HepG2 (cell line): Measurements from ENCODE around the gene ZKSCAN4. TPM values are rescaled to one million over a fixed set of nuclear protein-coding genes. Genes with fewer than 3 reads are reported as not detected.

Experiments
- ATAC-seq: fragments of 200-7000 bp; cut with Tn5 transposase; 3 replicates; pipeline ENCODE4 v1.9.1; 2020; ENCODE audit warnings: mild to moderate bottlenecking, moderate library complexity
- BruUV-seq: library from RNA; stranded (reverse); fragments of 400-500 nt; replicated peaks from 2 replicates; lab custom pipeline; 2021; lab: Mats Ljungman, UMichigan
- CTCF ChIA-PET: fragments of 300-600 bp; formaldehyde crosslinking; extraction: SDS; loops from one replicate; lab custom pipeline; 2021; ENCODE audit warnings: low total read pairs, inconsistent platforms, low intra/inter-chr PET ratio; lab: Yijun Ruan, JAX
- POLR2A ChIA-PET: fragments of 350-600 bp; sonication (Branson Sonifier 250); formaldehyde crosslinking; loops from one replicate; lab custom pipeline; 2020; ENCODE audit warnings: antibody characterized with exemption, inconsistent platforms; lab: Yijun Ruan, JAX
- DNase-seq: peaks from one replicate; pipeline ENCODE4 v3.0.0-alpha.2; 2015; ENCODE audit warnings: low spot score
- FAIRE-seq: peaks from 3 replicates; lab custom pipeline; 2011; peaks lifted over from hg19 to GRCh38; lab: Jason Lieb, UNC
- H2AFZ ChIP-seq: one replicate; pipeline ENCODE4 v1.6.1; 2011; ENCODE audit warnings: low read length, inconsistent platforms
- H3K27ac ChIP-seq: fragments of 300-600 bp; 3 replicates; pipeline ENCODE4 v1.8.0; 2011; ENCODE audit warnings: mixed run types, mild to moderate bottlenecking, mixed read lengths, low read length, inconsistent platforms; ENCODE audit not compliant: insufficient read depth; ENCODE audit errors: extremely low read length
- H3K27me3 ChIP-seq, 2 experiments: fragments of 200-600 bp in 1 of 2; 2 replicates in 1 of 2; 3 replicates in 1 of 2; pipeline versions ENCODE4 v1.6.0 to v1.8.0; 2011; ENCODE audit warnings: low read length in 2 of 2, mild to moderate bottlenecking in 2 of 2, moderate library complexity in 2 of 2, inconsistent platforms in 1 of 2; ENCODE audit not compliant: insufficient read depth in 2 of 2, control insufficient read depth in 1 of 2
- H3K36me3 ChIP-seq, 2 experiments: fragments of 200-600 bp in 1 of 2; replicated peaks in 1 of 2; 2 replicates in 1 of 2; 3 replicates in 1 of 2; pipeline versions ENCODE4 v1.5.1 to v1.8.0; 2011; ENCODE audit warnings: low read length in 2 of 2, inconsistent platforms in 1 of 2; ENCODE audit not compliant: insufficient read depth in 2 of 2, control insufficient read depth in 1 of 2
- H3K4me1 ChIP-seq: 2 replicates; pipeline ENCODE4 v1.5.1; 2012; ENCODE audit warnings: low read length, inconsistent platforms; ENCODE audit not compliant: insufficient read depth
- H3K4me2 ChIP-seq: 2 replicates; pipeline ENCODE4 v1.6.0; 2011; ENCODE audit warnings: low read depth, low read length, inconsistent platforms
- H3K4me3 ChIP-seq, 3 experiments: fragments of 200-600 bp in 1 of 3; sonication (generic), shearing (Covaris generic) in 1 of 3; replicated peaks in 1 of 3; 2 replicates each; pipeline ENCODE4 v1.5.1; 2011 to 2016; ENCODE audit warnings: low read length in 3 of 3, inconsistent platforms in 2 of 3, low read depth in 2 of 3, mild to moderate bottlenecking in 2 of 3, control low read depth in 1 of 3, mixed read lengths in 1 of 3; ENCODE audit not compliant: insufficient read depth in 1 of 3
- H3K79me2 ChIP-seq: one replicate; pipeline ENCODE4 v1.6.1; 2011; ENCODE audit warnings: low read length, inconsistent platforms; ENCODE audit not compliant: insufficient read depth
- H3K9ac ChIP-seq: 2 replicates; pipeline ENCODE4 v1.6.0; 2011; ENCODE audit warnings: mild to moderate bottlenecking, low read depth, low read length, inconsistent platforms; ENCODE audit not compliant: insufficient read depth
- H3K9me3 ChIP-seq: 2 replicates; pipeline ENCODE4 v1.5.1; 2012; ENCODE audit warnings: mild to moderate bottlenecking, low read length
- H4K20me1 ChIP-seq: 2 replicates; pipeline ENCODE4 v1.6.0; 2011; ENCODE audit warnings: inconsistent platforms, mild to moderate bottlenecking, low read length, moderate library complexity; ENCODE audit not compliant: insufficient read depth
- HOXA5 ChIP-seq: sonication (generic); formaldehyde crosslinking; IDR thresholded peaks from 2 replicates; pipeline ENCODE4 v1.4.0; 2020; ENCODE audit warnings: missing genetic modification reagents
- SP2 ChIP-seq: sonication (generic); formaldehyde crosslinking; IDR thresholded peaks from 2 replicates; pipeline ENCODE4 v1.5.1; 2020; ENCODE audit warnings: mild to moderate bottlenecking, missing genetic modification reagents
- ZC3H13 ChIP-seq: sonication (generic); formaldehyde crosslinking; IDR thresholded peaks from 2 replicates; pipeline ENCODE4 v1.8.1; 2023; ENCODE audit warnings: mild to moderate bottlenecking, missing genetic modification reagents, moderate library complexity
- ZNF468 ChIP-seq: sonication (generic); formaldehyde crosslinking; IDR thresholded peaks from 2 replicates; pipeline ENCODE4 v1.8.0; 2022; ENCODE audit warnings: mild to moderate bottlenecking, moderate library complexity, missing genetic modification reagents
- ZNF674 ChIP-seq: sonication (generic); formaldehyde crosslinking; IDR thresholded peaks from 2 replicates; pipeline ENCODE4 v1.5.0; 2020; ENCODE audit warnings: low read depth, mild to moderate bottlenecking, missing genetic modification reagents
- ZNF781 ChIP-seq: sonication (generic); formaldehyde crosslinking; IDR thresholded peaks from 2 replicates; pipeline ENCODE4 v1.5.1; 2020; ENCODE audit warnings: borderline replicate concordance, mild to moderate bottlenecking, missing genetic modification reagents; ENCODE audit errors: not compliant biosample characterization
- WGBS: methylation state at CpG from one replicate; pipeline ENCODE4 v1.1.6; 2017; ENCODE audit warnings: low lambda C conversion rate; 5-methylcytosine and 5-hydroxymethylcytosine counted together
- in situ Hi-C: cut with HindIII; loops from 2 replicates; pipeline ENCODE4 v1.10.0; 2017; ENCODE audit warnings: low pct_unique_long_range_greater_than_20kb; ENCODE audit not compliant: extremely low pct_ligation_motif_present
- intact Hi-C: fragments of 100-400 bp; cut with micrococcal nuclease; formaldehyde crosslinking; loops from one replicate; pipeline ENCODE4 v1.10.0; 2022; ENCODE audit not compliant: unreplicated experiment
- polyA plus RNA-seq, 8 experiments: library from polyadenylated mRNA; depleted of rRNA in 3 of 8; stranded (reverse) in 7 of 8; unstranded in 1 of 8; fragments of >200 nt; fragmentation: Illumina TruSeq in 4 of 8; extraction: Trizol in 4 of 8; gene quantifications; 2 replicates each; pipeline versions ENCODE4 v1.2.1 to v1.2.3, GENCODE V29; 2011 to 2016; ENCODE audit warnings: low read depth in 4 of 8, missing spikeins in 1 of 8, mixed read lengths in 1 of 8; ENCODE audit not compliant: insufficient read depth in 1 of 8
- total RNA-seq, 5 experiments: library from RNA; depleted of rRNA; stranded (reverse); fragments of >200 nt; fragmentation: Illumina TruSeq; extraction: Trizol; gene quantifications; 2 replicates each; pipeline ENCODE4 v1.2.3, GENCODE V29; 2016; ENCODE audit warnings: low read depth in 1 of 5
- TF ChIP-seq, protein P1 (sequence below): IDR thresholded peaks from 2 replicates; pipeline ENCODE4 v1.6.1; 2012; ENCODE audit warnings: low read length, improper control_type of control experiment
- TF ChIP-seq, protein P2 (sequence below), 2 experiments: fragments of 450-650 bp in 1 of 2; sonication (generic) in 1 of 2; formaldehyde crosslinking; IDR thresholded peaks; 2 replicates each; pipeline versions ENCODE4 v1.5.0 to v1.8.0; 2020 to 2022; ENCODE audit warnings: mild to moderate bottlenecking in 1 of 2, missing genetic modification reagents in 1 of 2
- TF ChIP-seq, protein P3 (sequence below): sonication (generic); formaldehyde crosslinking; IDR thresholded peaks from 2 replicates; pipeline ENCODE4 v1.4.0; 2020; ENCODE audit warnings: mild to moderate bottlenecking, missing genetic modification reagents
- TF ChIP-seq, protein P4 (sequence below): sonication (generic); formaldehyde crosslinking; IDR thresholded peaks from 2 replicates; pipeline ENCODE4 v1.4.0; 2020; ENCODE audit warnings: missing genetic modification reagents, mild to moderate bottlenecking, borderline replicate concordance
- TF ChIP-seq, protein P5 (sequence below): sonication (generic); formaldehyde crosslinking; IDR thresholded peaks from 2 replicates; pipeline ENCODE4 v1.4.0; 2020; ENCODE audit warnings: missing genetic modification reagents, mild to moderate bottlenecking, borderline replicate concordance

Gene ZKSCAN4
- total and polyA plus RNA-seq, 2 of the 13 experiments (the other 11 are each of a cell fraction or from before 2014, with no cell fraction given): 2.9 to 7.8 TPM

DNA sequence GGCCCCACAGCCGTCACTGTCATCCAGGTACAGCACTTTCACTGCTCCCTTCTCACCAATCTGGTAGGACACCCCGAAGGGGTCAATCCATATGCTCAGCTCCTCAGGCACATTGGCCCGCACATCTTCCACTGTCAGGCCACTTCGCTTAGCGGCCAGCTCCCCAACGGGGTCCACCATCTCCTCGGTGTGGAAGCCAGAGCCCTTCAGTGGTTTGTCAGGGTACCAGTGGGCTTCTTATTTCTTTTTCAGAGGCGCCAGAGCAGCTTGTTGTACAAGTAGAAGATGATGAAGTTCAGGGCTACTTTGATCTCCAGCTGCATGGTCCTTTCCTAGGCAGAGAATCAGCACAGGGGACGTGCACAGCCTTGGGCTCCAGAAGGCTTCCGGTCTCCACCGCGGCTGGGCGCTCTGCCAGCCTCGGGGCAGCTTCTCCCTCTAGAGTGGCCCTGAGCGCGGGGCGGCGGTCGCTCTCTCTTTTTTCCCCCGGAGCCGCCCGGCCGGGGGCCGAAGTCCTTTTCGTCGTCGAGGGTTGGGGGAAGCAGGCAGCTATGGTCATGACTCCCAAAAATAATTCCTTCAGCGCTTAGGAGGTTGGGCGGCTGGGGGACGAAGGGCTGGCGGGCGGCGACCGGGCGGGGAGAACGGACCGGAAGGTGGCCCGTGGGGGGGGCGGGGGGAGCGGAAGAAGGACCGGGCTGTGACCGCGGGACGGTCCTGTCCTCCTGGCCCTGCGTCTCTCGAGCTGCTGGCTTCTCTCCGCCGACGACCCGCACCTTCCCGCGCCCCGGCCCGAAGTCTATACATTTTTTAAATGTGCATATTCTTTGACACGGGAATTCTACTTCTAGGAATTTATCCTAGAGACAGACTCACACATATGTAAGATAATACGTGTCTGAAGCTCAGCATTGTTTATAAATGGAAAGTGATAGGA, 33.5 kb downstream of the ZKSCAN4 start (continued):
- TF ChIP-seq, protein P1, sequence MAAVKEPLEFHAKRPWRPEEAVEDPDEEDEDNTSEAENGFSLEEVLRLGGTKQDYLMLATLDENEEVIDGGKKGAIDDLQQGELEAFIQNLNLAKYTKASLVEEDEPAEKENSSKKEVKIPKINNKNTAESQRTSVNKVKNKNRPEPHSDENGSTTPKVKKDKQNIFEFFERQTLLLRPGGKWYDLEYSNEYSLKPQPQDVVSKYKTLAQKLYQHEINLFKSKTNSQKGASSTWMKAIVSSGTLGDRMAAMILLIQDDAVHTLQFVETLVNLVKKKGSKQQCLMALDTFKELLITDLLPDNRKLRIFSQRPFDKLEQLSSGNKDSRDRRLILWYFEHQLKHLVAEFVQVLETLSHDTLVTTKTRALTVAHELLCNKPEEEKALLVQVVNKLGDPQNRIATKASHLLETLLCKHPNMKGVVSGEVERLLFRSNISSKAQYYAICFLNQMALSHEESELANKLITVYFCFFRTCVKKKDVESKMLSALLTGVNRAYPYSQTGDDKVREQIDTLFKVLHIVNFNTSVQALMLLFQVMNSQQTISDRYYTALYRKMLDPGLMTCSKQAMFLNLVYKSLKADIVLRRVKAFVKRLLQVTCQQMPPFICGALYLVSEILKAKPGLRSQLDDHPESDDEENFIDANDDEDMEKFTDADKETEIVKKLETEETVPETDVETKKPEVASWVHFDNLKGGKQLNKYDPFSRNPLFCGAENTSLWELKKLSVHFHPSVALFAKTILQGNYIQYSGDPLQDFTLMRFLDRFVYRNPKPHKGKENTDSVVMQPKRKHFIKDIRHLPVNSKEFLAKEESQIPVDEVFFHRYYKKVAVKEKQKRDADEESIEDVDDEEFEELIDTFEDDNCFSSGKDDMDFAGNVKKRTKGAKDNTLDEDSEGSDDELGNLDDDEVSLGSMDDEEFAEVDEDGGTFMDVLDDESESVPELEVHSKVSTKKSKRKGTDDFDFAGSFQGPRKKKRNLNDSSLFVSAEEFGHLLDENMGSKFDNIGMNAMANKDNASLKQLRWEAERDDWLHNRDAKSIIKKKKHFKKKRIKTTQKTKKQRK: no peak
- TF ChIP-seq HOXA5 (CRISPR knock-in tag) (peak; percentile 55; the same call in 1 of the 2 replicates), ZNF781 (CRISPR knock-in tag) (peak; percentile 22)
- TF ChIP-seq, protein P2, sequence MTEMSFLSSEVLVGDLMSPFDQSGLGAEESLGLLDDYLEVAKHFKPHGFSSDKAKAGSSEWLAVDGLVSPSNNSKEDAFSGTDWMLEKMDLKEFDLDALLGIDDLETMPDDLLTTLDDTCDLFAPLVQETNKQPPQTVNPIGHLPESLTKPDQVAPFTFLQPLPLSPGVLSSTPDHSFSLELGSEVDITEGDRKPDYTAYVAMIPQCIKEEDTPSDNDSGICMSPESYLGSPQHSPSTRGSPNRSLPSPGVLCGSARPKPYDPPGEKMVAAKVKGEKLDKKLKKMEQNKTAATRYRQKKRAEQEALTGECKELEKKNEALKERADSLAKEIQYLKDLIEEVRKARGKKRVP (CRISPR knock-in tag; IDR thresholded peaks at IDR 0.05): no peak

DNA sequence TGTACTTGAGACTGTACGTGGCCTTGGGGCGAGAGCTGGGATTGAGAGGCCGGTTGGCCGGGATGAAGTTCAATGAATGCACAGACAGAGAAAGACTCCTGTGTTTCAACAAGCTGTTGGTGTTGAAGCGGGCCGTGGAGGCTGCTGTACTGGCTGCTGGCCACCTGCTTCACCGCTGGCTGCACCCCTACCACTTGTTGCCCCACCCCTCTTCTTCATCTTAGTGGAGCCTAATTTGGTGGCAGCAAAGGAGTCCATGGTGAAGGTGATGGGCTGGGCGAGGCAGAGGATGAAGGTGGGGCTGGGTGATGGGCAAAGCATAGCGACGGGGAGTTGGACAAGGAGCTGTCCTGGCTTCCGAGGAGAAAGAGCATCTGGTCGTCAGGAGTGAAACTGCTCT, 34.2 kb downstream of the ZKSCAN4 start:
- Histone ChIP-seq H3K9ac (peak overlapping the region; percentile 68; the same call in 1 of the 2 replicates), H3K79me2 (no peaks in the 10 kb centered on the region), H3K27ac (no peak overlapping the region), H2AFZ (no peak overlapping the region), H3K4me1 (peaks cover 61% of the 10 kb centered on the region), H3K4me2 (peak overlapping the region; percentile 84), H3K27me3 (no peaks in the 10 kb centered on the region; a peak in 1 of 5 replicates), H3K9me3 (no peaks in the 10 kb centered on the region), H4K20me1 (no peaks in the 10 kb centered on the region), H3K36me3 (no peaks in the 10 kb centered on the region), H3K4me3 (peak overlapping the region in 2 of 3 experiments; percentile 53 to 77; a peak in 1 of 6 replicates)
- CTCF ChIA-PET: no interaction called here
- 94% methylated on average over 12 of the region's 12 CpGs for WGBS
- in situ Hi-C loops (no loop called here), intact Hi-C loops (no loop called here)
- no TSS peak for BruUV-seq
- FAIRE-seq (no peak), ATAC-seq (no peak), DNase-seq (no peak)
- POLR2A ChIA-PET: interaction anchor here (0.8 to 2.6 kb wide), 16 partner anchors 9 to 1180 kb away, joined by 3 to 37 read pairs (median 8); partner anchors contain the start of genes PGBD1, ZKSCAN3, ZKSCAN4 and ZKSCAN8
- TF ChIP-seq, protein P3, sequence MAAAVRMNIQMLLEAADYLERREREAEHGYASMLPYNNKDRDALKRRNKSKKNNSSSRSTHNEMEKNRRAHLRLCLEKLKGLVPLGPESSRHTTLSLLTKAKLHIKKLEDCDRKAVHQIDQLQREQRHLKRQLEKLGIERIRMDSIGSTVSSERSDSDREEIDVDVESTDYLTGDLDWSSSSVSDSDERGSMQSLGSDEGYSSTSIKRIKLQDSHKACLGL (CRISPR knock-in tag): no peak
- peak; percentile 72; the same call in 1 of the 2 replicates for TF ChIP-seq ZC3H13
- TF ChIP-seq ZNF468 (CRISPR knock-in tag): no peak
- TF ChIP-seq, protein P4, sequence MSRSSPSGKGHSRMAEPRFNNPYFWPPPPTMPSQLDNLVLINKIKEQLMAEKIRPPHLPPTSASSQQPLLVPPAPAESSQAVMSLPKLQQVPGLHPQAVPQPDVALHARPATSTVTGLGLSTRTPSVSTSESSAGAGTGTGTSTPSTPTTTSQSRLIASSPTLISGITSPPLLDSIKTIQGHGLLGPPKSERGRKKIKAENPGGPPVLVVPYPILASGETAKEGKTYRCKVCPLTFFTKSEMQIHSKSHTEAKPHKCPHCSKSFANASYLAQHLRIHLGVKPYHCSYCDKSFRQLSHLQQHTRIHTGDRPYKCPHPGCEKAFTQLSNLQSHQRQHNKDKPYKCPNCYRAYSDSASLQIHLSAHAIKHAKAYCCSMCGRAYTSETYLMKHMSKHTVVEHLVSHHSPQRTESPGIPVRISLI (CRISPR knock-in tag): no peak
- TF ChIP-seq, protein P5, sequence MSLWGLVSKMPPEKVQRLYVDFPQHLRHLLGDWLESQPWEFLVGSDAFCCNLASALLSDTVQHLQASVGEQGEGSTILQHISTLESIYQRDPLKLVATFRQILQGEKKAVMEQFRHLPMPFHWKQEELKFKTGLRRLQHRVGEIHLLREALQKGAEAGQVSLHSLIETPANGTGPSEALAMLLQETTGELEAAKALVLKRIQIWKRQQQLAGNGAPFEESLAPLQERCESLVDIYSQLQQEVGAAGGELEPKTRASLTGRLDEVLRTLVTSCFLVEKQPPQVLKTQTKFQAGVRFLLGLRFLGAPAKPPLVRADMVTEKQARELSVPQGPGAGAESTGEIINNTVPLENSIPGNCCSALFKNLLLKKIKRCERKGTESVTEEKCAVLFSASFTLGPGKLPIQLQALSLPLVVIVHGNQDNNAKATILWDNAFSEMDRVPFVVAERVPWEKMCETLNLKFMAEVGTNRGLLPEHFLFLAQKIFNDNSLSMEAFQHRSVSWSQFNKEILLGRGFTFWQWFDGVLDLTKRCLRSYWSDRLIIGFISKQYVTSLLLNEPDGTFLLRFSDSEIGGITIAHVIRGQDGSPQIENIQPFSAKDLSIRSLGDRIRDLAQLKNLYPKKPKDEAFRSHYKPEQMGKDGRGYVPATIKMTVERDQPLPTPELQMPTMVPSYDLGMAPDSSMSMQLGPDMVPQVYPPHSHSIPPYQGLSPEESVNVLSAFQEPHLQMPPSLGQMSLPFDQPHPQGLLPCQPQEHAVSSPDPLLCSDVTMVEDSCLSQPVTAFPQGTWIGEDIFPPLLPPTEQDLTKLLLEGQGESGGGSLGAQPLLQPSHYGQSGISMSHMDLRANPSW (CRISPR knock-in tag): no peak
- TF ChIP-seq ZNF674 (CRISPR knock-in tag): 0 out of 2 replicates have a peak, but pooled peaks have one; percentile 18
- TF ChIP-seq SP2 (CRISPR knock-in tag): no peak
